GM19099 (cell line): Measurements from ENCODE around the gene NOC4L.

Source experiments
- POLR2A ChIP-seq: IDR thresholded peaks from 3 replicates; pipeline ENCODE4 v1.6.1; 2011; ENCODE audit warnings: low read depth; ENCODE audit not compliant: insufficient read length; ENCODE audit errors: extremely low read depth

The NOC4L gene

GRCh38 chr12:132147423-132148367, 3.4 kb downstream of the NOC4L start:
- TF ChIP-seq POLR2A: no peak

DNA sequence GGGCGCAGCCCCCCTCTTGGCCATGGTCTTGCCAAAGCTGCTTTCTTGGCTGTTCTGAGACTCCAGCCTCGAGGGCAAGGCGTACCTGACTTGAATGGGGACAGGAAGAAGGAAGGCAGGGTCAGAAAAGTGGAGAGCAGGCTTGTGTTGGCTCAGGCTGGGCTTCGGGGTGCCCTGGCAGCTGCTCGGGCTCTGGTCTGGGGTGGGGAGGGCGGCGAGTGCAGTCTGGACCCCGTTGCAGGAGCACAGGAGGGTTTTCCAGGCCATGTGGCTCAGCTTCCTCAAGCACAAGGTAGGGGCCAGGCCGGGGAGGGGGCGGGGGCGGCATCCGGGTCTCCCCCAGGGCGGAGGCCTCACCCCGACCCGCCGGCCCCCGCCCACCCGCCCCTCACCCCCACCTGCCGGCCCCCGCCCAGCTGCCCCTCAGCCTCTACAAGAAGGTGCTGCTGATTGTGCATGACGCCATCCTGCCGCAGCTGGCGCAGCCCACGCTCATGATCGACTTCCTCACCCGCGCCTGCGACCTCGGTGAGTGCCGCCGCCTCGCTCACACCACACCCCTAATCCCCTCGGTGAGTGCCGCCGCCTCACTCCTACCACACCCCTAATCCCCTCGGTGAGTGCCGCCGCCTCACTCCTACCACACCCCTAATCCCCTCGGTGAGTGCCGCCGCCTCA, 4.2 kb downstream of the NOC4L start:
- no peak for TF ChIP-seq POLR2A

GRCh38 chr12:132150780-132151144, 6.5 kb downstream of the NOC4L start:
- no peak for TF ChIP-seq POLR2A

GRCh38 chr12:132151145-132151765, 7.0 kb downstream of the NOC4L start:
- TF ChIP-seq POLR2A: no peak

GRCh38 chr12:132151766-132152410, 7.6 kb downstream of the NOC4L start:
- no peak for TF ChIP-seq POLR2A

DNA sequence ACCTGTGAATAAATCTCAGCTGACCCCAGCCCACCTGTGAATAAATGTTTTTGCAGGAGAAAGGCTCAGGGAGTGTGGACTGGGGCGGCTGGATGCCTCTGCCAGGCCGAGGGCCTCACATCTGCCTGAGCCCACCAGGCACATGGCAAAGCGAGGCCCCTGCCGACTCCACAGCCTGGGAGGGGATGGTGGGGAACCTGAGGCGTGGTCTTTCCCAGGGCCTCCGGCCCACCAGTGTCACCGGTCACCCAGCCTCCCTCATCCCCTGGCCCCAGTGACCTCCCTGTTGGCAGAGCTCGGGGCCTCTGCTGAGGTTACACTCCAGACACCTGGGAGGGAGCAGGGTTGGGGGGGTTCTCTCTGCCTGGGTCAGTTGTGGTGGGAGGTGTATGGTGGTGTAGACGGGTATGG, 8.2 kb downstream of the NOC4L start:
- no peak for TF ChIP-seq POLR2A

- TF ChIP-seq POLR2A: no peak
Measured at GRCh38 chr12:132152953-132153352, 8.7 kb downstream of the NOC4L start.

DNA sequence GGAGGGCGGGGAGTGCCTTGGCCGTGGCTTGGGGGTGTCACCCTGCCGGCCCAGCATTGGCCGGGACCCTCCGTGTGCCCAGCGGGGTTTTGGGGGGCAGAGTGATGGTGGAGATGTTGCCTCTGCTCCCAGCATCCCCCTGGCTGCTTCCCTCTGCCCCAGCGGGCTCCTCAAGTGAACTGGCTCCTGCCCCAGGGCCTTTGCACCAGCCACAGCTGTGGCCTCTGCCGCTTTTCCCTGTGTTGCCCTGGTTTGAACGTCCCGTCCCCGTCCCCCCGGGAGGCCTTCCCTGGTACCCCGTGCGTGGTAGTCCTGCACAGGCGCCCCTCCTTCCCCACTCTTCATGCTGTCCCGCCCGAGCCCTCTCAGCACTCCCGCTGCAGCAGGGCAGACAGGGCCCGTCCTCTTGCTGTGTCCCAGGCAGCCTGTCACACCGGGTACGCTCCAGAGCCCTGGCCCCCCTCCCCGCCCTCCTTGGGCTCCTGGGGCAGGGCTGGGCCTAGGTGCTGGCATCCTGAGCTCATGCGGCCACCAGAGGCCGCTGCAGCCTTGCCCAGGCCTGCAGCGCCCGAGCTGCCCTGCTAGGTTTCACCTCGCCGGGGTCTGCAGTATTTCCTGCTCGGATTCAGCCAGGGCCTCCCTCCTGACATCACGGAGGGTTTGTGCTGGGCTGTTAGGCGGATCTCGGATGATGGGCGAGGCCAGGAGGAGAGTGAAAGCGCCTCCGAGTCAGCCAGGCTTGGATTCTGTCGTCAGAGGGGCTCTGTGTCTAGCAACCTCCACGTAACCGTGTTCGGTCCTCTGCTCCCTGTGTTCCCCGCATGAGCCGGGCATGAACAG, 9.5 kb downstream of the NOC4L start:
- no peak for TF ChIP-seq POLR2A

DNA sequence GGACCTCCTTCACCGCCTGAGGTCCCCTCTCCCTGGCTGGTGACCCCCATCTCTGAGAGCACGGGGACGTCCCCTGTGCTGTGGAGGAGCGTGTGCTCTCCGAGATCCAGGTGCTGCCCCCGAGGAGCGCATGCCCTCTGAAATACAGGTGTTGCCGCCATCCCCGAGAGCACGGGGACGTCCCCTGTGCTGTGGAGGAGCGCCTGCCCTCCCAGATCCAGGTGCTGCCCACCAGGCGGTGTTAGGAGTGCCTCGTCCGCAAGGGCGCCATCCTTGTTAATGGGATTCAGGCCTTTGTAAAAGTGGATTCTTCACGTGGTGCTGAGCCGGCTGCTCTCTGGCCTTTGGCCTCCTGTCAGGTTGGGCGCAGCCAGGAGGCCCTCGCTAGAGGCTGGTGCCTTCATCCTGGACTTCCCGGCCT, 10.1 kb downstream of the NOC4L start:
- TF ChIP-seq POLR2A: no peak

DNA sequence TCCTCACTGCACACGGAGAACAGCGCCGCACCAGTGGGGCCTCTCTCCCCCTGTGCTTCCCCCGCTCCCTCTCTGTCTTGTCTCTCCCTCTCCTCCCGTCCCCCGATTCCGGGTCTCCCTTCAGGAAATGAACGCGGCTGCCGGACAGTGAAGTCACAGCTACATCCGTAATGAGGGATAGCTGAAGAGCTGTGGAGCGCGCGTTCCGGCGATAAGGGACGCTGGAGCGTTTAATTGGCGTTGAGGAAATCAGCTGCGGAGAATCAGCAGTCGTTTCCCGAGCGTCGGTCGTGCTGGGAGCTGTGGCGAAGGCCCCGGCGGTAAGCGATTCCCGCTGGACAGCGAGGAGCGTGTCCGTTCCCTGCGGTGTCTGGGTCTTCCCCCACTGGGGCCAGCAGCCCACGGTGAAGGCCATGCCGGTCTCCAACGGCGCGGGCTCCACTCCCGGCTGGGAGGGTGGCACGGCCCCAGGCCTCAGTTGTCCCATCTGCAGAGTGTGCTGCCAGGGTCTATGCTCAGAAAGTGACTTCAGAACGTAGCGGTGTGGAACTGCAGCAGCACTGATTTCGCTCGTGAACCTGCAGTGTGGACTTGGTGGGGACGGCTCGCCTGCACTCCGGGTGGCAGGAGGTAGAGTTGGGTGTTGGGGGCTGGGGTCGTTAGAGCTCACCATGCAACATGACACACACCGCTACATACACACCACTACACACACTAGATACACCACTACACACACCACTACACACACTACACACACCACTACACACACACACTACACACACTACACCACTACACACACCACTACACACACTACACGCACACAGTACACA, 10.9 kb downstream of the NOC4L start:
- TF ChIP-seq POLR2A: no peak

DNA sequence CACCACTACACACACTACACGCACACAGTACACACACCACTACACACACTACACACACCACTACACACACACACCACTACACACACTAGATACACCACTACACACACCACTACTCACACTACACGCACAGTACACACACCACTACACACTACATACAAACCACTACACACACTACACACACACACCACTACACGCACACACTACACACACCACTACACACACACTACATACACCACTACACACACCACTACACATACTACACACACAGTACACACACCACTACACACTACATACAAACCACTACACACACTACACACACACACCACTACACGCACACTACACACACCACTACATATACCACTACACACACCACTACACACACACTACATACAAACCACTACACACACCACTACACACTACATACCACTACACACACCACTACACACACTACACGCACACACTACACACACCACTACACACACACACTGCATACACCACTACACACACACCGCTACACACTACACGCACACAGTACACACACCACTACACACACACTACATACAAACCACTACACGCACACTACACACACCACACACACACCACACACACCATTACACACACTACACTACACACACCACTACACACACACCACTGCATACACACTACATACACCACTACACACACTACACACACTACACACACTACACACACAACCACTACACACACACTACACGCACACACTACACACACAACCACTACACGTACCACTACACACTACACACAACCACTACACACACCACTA, 11.7 kb downstream of the NOC4L start:
- no peak for TF ChIP-seq POLR2A

GRCh38 chr12:132156573-132157325, 12.5 kb downstream of the NOC4L start:
- no peak for TF ChIP-seq POLR2A
